K562 (cell line): Measurements from ENCODE around the gene CA6. TPM values are rescaled to one million over a fixed set of nuclear protein-coding genes. Genes with fewer than 3 reads are reported as not detected.

Experiments
- ATAC-seq: fragments of 200-7000 bp; cut with Tn5 transposase; 3 replicates; pipeline ENCODE4 v1.9.1; 2020; ENCODE audit warnings: moderate library complexity
- BruUV-seq: library from RNA; stranded (reverse); fragments of 400-500 nt; replicated peaks from 2 replicates; lab custom pipeline; 2021; lab: Mats Ljungman, UMichigan
- CTCF ChIA-PET: fragments of 300-600 bp; formaldehyde crosslinking; extraction: SDS; loops from one replicate; lab custom pipeline; 2021; ENCODE audit warnings: low intra/inter-chr PET ratio; lab: Yijun Ruan, JAX
- POLR2A ChIA-PET: fragments of 300-600, 350-650 bp; sonication (Branson Sonifier 250); formaldehyde crosslinking; extraction: SDS; loops from one replicate; lab custom pipeline; 2021; ENCODE audit warnings: antibody characterized with exemption, inconsistent platforms; lab: Yijun Ruan, JAX
- DNase-seq, 4 experiments: peaks; one replicate each; pipeline versions ENCODE4 v3.0.0 to v3.0.0-alpha.2; 2011 to 2018; ENCODE audit warnings: low spot score in 3 of 4, mixed read lengths in 3 of 4; ENCODE audit errors: extremely low read depth in 1 of 4
- FAIRE-seq: peaks from 2 replicates; lab custom pipeline; 2011; peaks lifted over from hg19 to GRCh38; lab: Jason Lieb, UNC
- H2AFZ ChIP-seq: 2 replicates; pipeline ENCODE4 v1.6.0; 2011; ENCODE audit warnings: low read depth, low read length, control low read depth, inconsistent platforms
- H3K27ac ChIP-seq: fragments of 200-600 bp; 3 replicates; pipeline ENCODE4 v1.8.0; 2011; ENCODE audit warnings: low read depth, mild to moderate bottlenecking, control low read depth, inconsistent platforms, low read length, moderate library complexity, mixed read lengths; ENCODE audit errors: extremely low read depth
- H3K27me3 ChIP-seq, 2 experiments: fragments of 300-600 bp in 1 of 2; 2 replicates in 1 of 2; 3 replicates in 1 of 2; pipeline versions ENCODE4 v1.6.0 to v1.8.0; 2011; ENCODE audit warnings: inconsistent platforms in 2 of 2, low read length in 2 of 2, mild to moderate bottlenecking in 1 of 2, mixed read lengths in 1 of 2, moderate library complexity in 1 of 2; ENCODE audit not compliant: control insufficient read depth in 2 of 2, insufficient read depth in 2 of 2
- H3K36me3 ChIP-seq: fragments of 300-600 bp; 3 replicates; pipeline ENCODE4 v1.8.0; 2011; ENCODE audit warnings: mild to moderate bottlenecking, low read length, inconsistent platforms; ENCODE audit not compliant: control insufficient read depth, insufficient read depth
- H3K4me1 ChIP-seq, 2 experiments: fragments of 200-600 bp in 1 of 2; replicated peaks in 1 of 2; 2 replicates in 1 of 2; 3 replicates in 1 of 2; pipeline versions ENCODE4 v1.5.1 to v1.8.0; 2011; ENCODE audit warnings: inconsistent platforms in 2 of 2, low read length in 2 of 2, mild to moderate bottlenecking in 1 of 2, mixed read lengths in 1 of 2, moderate library complexity in 1 of 2; ENCODE audit not compliant: control insufficient read depth in 2 of 2, insufficient read depth in 2 of 2
- H3K4me2 ChIP-seq: 2 replicates; pipeline ENCODE4 v1.6.1; 2011; ENCODE audit warnings: low read length, control low read depth, inconsistent platforms, mixed read lengths; ENCODE audit not compliant: insufficient read depth
- H3K4me3 ChIP-seq: fragments of 200-600 bp; sonication (generic), shearing (Covaris generic); 2 replicates; pipeline ENCODE4 v1.5.1; 2016; ENCODE audit warnings: control low read depth, inconsistent platforms
- H3K79me2 ChIP-seq: fragments of 200-600 bp; 3 replicates; pipeline ENCODE4 v1.8.0; 2011; ENCODE audit warnings: low read length, inconsistent platforms; ENCODE audit not compliant: control insufficient read depth, insufficient read depth
- H3K9ac ChIP-seq, 2 experiments: 2 replicates each; pipeline versions ENCODE4 v1.6.0 to v1.6.1; 2011; ENCODE audit warnings: low read depth in 2 of 2, low read length in 2 of 2, control low read depth in 1 of 2, inconsistent platforms in 1 of 2, mild to moderate bottlenecking in 1 of 2, mixed read lengths in 1 of 2; ENCODE audit not compliant: insufficient read depth in 1 of 2
- H3K9me1 ChIP-seq: one replicate; pipeline ENCODE4 v1.6.0; 2011; ENCODE audit warnings: inconsistent platforms, mild to moderate bottlenecking, low read length, moderate library complexity; ENCODE audit not compliant: control insufficient read depth, insufficient read depth
- H3K9me3 ChIP-seq: replicated peaks from 2 replicates; pipeline ENCODE4 v1.5.1; 2011; ENCODE audit warnings: low read depth, low read length, inconsistent platforms; ENCODE audit not compliant: control insufficient read depth, insufficient read depth
- H4K20me1 ChIP-seq: replicated peaks from 2 replicates; pipeline ENCODE4 v1.6.1; 2011; ENCODE audit warnings: low read length, inconsistent platforms, mixed read lengths; ENCODE audit not compliant: control insufficient read depth, insufficient read depth
- ARHGAP35 ChIP-seq: fragments of 450-650 bp; IDR thresholded peaks from 2 replicates; pipeline ENCODE4 v1.6.1; 2018; ENCODE audit not compliant: partially characterized antibody
- BRD9 ChIP-seq: fragments of 450-650 bp; IDR thresholded peaks from 2 replicates; pipeline ENCODE4 v1.6.1; 2018; ENCODE audit warnings: low read depth; ENCODE audit not compliant: partially characterized antibody
- CCAR2 ChIP-seq: fragments of 200-400 bp; formaldehyde crosslinking; IDR thresholded peaks from 2 replicates; pipeline ENCODE4 v1.6.1; 2017; ENCODE audit warnings: mild to moderate bottlenecking, low read depth, low read length
- CREM ChIP-seq: IDR thresholded peaks from 2 replicates; pipeline ENCODE4 v1.6.1; 2014; ENCODE audit warnings: antibody characterized with exemption, low read depth
- L3MBTL2 ChIP-seq: fragments of 450-650 bp; IDR thresholded peaks from 2 replicates; pipeline ENCODE4 v1.6.1; 2016; ENCODE audit warnings: mild to moderate bottlenecking, moderate library complexity
- PYGO2 ChIP-seq: fragments of 450-650 bp; IDR thresholded peaks from 2 replicates; pipeline ENCODE4 v1.6.1; 2016; ENCODE audit warnings: mild to moderate bottlenecking, missing genetic modification characterization, moderate library complexity, missing compliant biosample characterization
- SLC30A9 ChIP-seq: fragments of 250-450 bp; sonication (Bioruptor Pico); IDR thresholded peaks from 2 replicates; pipeline ENCODE4 v1.8.0; 2022; ENCODE audit warnings: mild to moderate bottlenecking, moderate library complexity
- SOX6 ChIP-seq: fragments of 450-650 bp; IDR thresholded peaks from 2 replicates; pipeline ENCODE4 v1.6.1; 2014; ENCODE audit warnings: mild to moderate bottlenecking
- TCF7L2 ChIP-seq: fragments of 150-350 bp; IDR thresholded peaks from 2 replicates; pipeline ENCODE4 v1.6.1; 2016; ENCODE audit warnings: low read depth, mild to moderate bottlenecking, low read length, moderate library complexity
- TEAD1 ChIP-seq, 2 experiments: fragments of 450-650 bp in 1 of 2; sonication (generic) in 1 of 2; formaldehyde crosslinking; IDR thresholded peaks; 2 replicates each; pipeline versions ENCODE4 v1.4.0 to v1.8.0; 2020 to 2022; ENCODE audit warnings: mild to moderate bottlenecking in 2 of 2, missing genetic modification reagents in 1 of 2
- ZFX ChIP-seq: sonication (generic); formaldehyde crosslinking; IDR thresholded peaks from 2 replicates; pipeline ENCODE4 v1.8.0; 2022; ENCODE audit warnings: mild to moderate bottlenecking, missing genetic modification reagents, moderate library complexity
- ZNF280B ChIP-seq: fragments of 250-450 bp; sonication (Bioruptor Pico); IDR thresholded peaks from 2 replicates; pipeline ENCODE4 v1.5.1; 2021; ENCODE audit warnings: mild to moderate bottlenecking
- ZNF408 ChIP-seq: fragments of 250-450 bp; sonication (Bioruptor Pico); IDR thresholded peaks from 2 replicates; pipeline ENCODE4 v1.4.0; 2020; ENCODE audit warnings: low read depth, mild to moderate bottlenecking, moderate library complexity
- ZNF551 ChIP-seq: fragments of 250-450 bp; sonication (Bioruptor Pico); IDR thresholded peaks from 2 replicates; pipeline ENCODE4 v1.5.0; 2021; ENCODE audit warnings: mild to moderate bottlenecking, moderate library complexity
- WGBS: fragments of 100-300 bp; shearing (Covaris generic); methylation state at CpG from one replicate; pipeline ENCODE4 v1.1.6; 2016; ENCODE audit warnings: low coverage, mixed read lengths; ENCODE audit not compliant: insufficient coverage; ENCODE audit errors: missing lambda C conversion rate; 5-methylcytosine and 5-hydroxymethylcytosine counted together
- in situ Hi-C: fragments of 300-500 bp; cut with MboI; formaldehyde crosslinking; loops from 4 replicates; pipeline ENCODE4 v1.15.0; 2018; ENCODE audit warnings: inconsistent platforms, mixed read lengths
- intact Hi-C: fragments of 100-400 bp; cut with micrococcal nuclease; formaldehyde crosslinking; loops from 2 replicates; pipeline ENCODE4 v1.14.2; 2022
- polyA plus RNA-seq, 8 experiments: library from polyadenylated mRNA; depleted of rRNA in 4 of 8; stranded (reverse) in 5 of 8; unstranded in 3 of 8; fragments of >200 nt; fragmentation: Nextera tagmentation in 2 of 8; fragmentation: Illumina TruSeq in 1 of 8; extraction: Ambion mirVana in 2 of 8; extraction: Trizol in 1 of 8; gene quantifications; 2 replicates each; pipeline versions ENCODE4 v1.2.1 to v1.2.3, GENCODE V29; 2011 to 2014; ENCODE audit warnings: inconsistent platforms in 1 of 8, missing spikeins in 1 of 8
- total RNA-seq, 7 experiments: library from RNA; depleted of rRNA in 6 of 7; stranded (reverse); fragments of >200 nt in 6 of 7; fragmentation: Illumina TruSeq in 2 of 7; extraction: Trizol in 2 of 7; gene quantifications; 2 replicates each; pipeline versions ENCODE4 v1.2.1 to v1.2.3, GENCODE V29; 2011 to 2021; ENCODE audit warnings: low replicate concordance in 1 of 7
- TF ChIP-seq, protein P1 (sequence below): fragments of 450-650 bp; IDR thresholded peaks from 2 replicates; pipeline ENCODE4 v1.6.1; 2017; ENCODE audit warnings: antibody characterized with exemption, mild to moderate bottlenecking
- TF ChIP-seq, protein P2 (sequence below): sonication (generic); formaldehyde crosslinking; IDR thresholded peaks from 2 replicates; pipeline ENCODE4 v1.9.0; 2022; ENCODE audit warnings: mild to moderate bottlenecking, missing genetic modification reagents

The CA6 gene
- total and polyA plus RNA-seq, 9 of the 15 experiments (the other 6 are each of a cell fraction or from before 2014, with no cell fraction given): not detected

- Histone ChIP-seq H3K4me1 (peaks cover 9 to 16% of the 10 kb centered on the region in 2 experiments), H3K36me3 (no peaks in the 10 kb centered on the region), H3K27me3 (no peaks in the 10 kb centered on the region), H2AFZ (peak overlapping the region; percentile 48), H3K27ac (no peak overlapping the region), H4K20me1 (no peaks in the 10 kb centered on the region), H3K79me2 (no peaks in the 10 kb centered on the region), H3K9me3 (peaks cover 6% of the 10 kb centered on the region), H3K4me2 (no peak overlapping the region), H3K9me1 (no peaks in the 10 kb centered on the region), H3K9ac (no peak overlapping the region), H3K4me3 (no peak overlapping the region)
- WGBS: 12% methylated on average over 5 of the region's 5 CpGs
- intact Hi-C loops: loop anchor here (10.0 kb wide), 1 partner anchor 48 kb away; no protein-coding TSS in a partner anchor
- no peak for FAIRE-seq
- in situ Hi-C loops: no loop called here
- peak; percentile 36 for ATAC-seq
- DNase-seq: peak in 1 of 4 experiments; percentile 23
- ChIA-PET POLR2A (interaction anchor here (0.6 kb wide), 1 partner anchor 35 kb away, joined by 3 read pairs; no protein-coding TSS in a partner anchor), CTCF (no interaction called here)
- no TSS peak for BruUV-seq
- TF ChIP-seq ARHGAP35 (no peak), PYGO2 (tag) (no peak), ZNF551 (CRISPR knock-in tag) (no peak), SLC30A9 (CRISPR knock-in tag) (no peak), SOX6 (no peak), CCAR2 (no peak), BRD9 (no peak), ZFX (CRISPR knock-in tag) (no peak), CREM (no peak), ZNF280B (CRISPR knock-in tag) (no peak), TCF7L2 (no peak), ZNF408 (CRISPR knock-in tag) (no peak), TEAD1 (CRISPR knock-in tag; IDR thresholded peaks at IDR 0.05) (peak in 1 of 2 experiments; percentile 60; a peak in 1 of 4 replicates), L3MBTL2 (peak; percentile 36; the same call in 1 of the 2 replicates)
- TF ChIP-seq, protein P1, sequence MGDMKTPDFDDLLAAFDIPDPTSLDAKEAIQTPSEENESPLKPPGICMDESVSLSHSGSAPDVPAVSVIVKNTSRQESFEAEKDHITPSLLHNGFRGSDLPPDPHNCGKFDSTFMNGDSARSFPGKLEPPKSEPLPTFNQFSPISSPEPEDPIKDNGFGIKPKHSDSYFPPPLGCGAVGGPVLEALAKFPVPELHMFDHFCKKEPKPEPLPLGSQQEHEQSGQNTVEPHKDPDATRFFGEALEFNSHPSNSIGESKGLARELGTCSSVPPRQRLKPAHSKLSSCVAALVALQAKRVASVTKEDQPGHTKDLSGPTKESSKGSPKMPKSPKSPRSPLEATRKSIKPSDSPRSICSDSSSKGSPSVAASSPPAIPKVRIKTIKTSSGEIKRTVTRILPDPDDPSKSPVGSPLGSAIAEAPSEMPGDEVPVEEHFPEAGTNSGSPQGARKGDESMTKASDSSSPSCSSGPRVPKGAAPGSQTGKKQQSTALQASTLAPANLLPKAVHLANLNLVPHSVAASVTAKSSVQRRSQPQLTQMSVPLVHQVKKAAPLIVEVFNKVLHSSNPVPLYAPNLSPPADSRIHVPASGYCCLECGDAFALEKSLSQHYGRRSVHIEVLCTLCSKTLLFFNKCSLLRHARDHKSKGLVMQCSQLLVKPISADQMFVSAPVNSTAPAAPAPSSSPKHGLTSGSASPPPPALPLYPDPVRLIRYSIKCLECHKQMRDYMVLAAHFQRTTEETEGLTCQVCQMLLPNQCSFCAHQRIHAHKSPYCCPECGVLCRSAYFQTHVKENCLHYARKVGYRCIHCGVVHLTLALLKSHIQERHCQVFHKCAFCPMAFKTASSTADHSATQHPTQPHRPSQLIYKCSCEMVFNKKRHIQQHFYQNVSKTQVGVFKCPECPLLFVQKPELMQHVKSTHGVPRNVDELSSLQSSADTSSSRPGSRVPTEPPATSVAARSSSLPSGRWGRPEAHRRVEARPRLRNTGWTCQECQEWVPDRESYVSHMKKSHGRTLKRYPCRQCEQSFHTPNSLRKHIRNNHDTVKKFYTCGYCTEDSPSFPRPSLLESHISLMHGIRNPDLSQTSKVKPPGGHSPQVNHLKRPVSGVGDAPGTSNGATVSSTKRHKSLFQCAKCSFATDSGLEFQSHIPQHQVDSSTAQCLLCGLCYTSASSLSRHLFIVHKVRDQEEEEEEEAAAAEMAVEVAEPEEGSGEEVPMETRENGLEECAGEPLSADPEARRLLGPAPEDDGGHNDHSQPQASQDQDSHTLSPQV: 0 out of 2 replicates have a peak, but pooled peaks have one; percentile 26
- TF ChIP-seq, protein P2, sequence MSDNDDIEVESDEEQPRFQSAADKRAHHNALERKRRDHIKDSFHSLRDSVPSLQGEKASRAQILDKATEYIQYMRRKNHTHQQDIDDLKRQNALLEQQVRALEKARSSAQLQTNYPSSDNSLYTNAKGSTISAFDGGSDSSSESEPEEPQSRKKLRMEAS (CRISPR knock-in tag): no peak
Observed at GRCh38 chr1:8902765-8903164, 42.9 kb upstream of the CA6 start.
